ENCODE results near the gene PLA2G15. TPM values are rescaled to one million over a fixed set of nuclear protein-coding genes. Genes with fewer than 3 reads are reported as not detected.

The PLA2G15 gene
- 1 to 10 TPM; 3.9 to 5.2 TPM for polyA plus RNA-seq

- 1% methylated on average over 72 to 75 of the region's 75 CpGs for WGBS, 2 donors
- H3K4me3 ChIP-seq (ENCODE audit: low read depth in 1 of 2, low read length in 2 of 2): peak within 1 kb of the TSS; percentile 77 to 87
- peaks cover 6 to 19% of the 10 kb centered on the region in 2 donors for H3K4me1 ChIP-seq (ENCODE audit: control insufficient read depth in 2 of 2, insufficient read depth in 2 of 2, low read length in 1 of 2)
- H3K27me3 ChIP-seq (ENCODE audit: control insufficient read depth in 1 of 2, insufficient read depth in 2 of 2, low read length in 2 of 2): no peaks in the 10 kb centered on the region
- no peaks in the 10 kb centered on the region for H3K9me3 ChIP-seq (ENCODE audit: control insufficient read depth in 2 of 2, insufficient read depth in 1 of 2, low read depth in 1 of 2, low read length in 1 of 2)
- H3K36me3 ChIP-seq (ENCODE audit: control insufficient read depth in 2 of 2, insufficient read depth in 2 of 2, low read length in 1 of 2): no peaks in the 10 kb centered on the region
- peak within 1 kb of the TSS in 1 of 2 donors; percentile 54 for H3K27ac ChIP-seq (ENCODE audit: low read depth in 2 of 2, low read length in 1 of 2)
These were observed at the start of gene PLA2G15 for GRCh38 chr16:68244903-68245853. Gene PLA2G15 (plus strand): TSS chr16:68245373. CDS start chr16:68245427, 54 bp downstream.

GRCh38 chr16:68197250-68197649, 47.9 kb upstream of the PLA2G15 start:
- Histone ChIP-seq H3K36me3 (ENCODE audit: control insufficient read depth in 2 of 2, insufficient read depth in 2 of 2, low read length in 1 of 2) (peaks cover 2 to 3% of the 10 kb centered on the region in 2 donors), H3K4me1 (ENCODE audit: control insufficient read depth in 2 of 2, insufficient read depth in 2 of 2, low read length in 1 of 2) (no peaks in the 10 kb centered on the region), H3K4me3 (ENCODE audit: low read depth in 1 of 2, low read length in 2 of 2) (no peak overlapping the region), H3K9me3 (ENCODE audit: control insufficient read depth in 2 of 2, insufficient read depth in 1 of 2, low read depth in 1 of 2, low read length in 1 of 2) (no peaks in the 10 kb centered on the region), H3K27ac (ENCODE audit: low read depth in 2 of 2, low read length in 1 of 2) (no peak overlapping the region), H3K27me3 (ENCODE audit: control insufficient read depth in 1 of 2, insufficient read depth in 2 of 2, low read length in 2 of 2) (no peaks in the 10 kb centered on the region)
- WGBS, 2 donors: 89 to 96% methylated on average over 2 of the region's 2 CpGs

GRCh38 chr16:68200088-68200783, 44.9 kb upstream of the PLA2G15 start:
- Histone ChIP-seq H3K27ac (ENCODE audit: low read depth in 2 of 2, low read length in 1 of 2) (no peak overlapping the region), H3K4me3 (ENCODE audit: low read depth in 1 of 2, low read length in 2 of 2) (no peak overlapping the region), H3K4me1 (ENCODE audit: control insufficient read depth in 2 of 2, insufficient read depth in 2 of 2, low read length in 1 of 2) (no peaks in the 10 kb centered on the region), H3K27me3 (ENCODE audit: control insufficient read depth in 1 of 2, insufficient read depth in 2 of 2, low read length in 2 of 2) (no peaks in the 10 kb centered on the region), H3K9me3 (ENCODE audit: control insufficient read depth in 2 of 2, insufficient read depth in 1 of 2, low read depth in 1 of 2, low read length in 1 of 2) (no peaks in the 10 kb centered on the region), H3K36me3 (ENCODE audit: control insufficient read depth in 2 of 2, insufficient read depth in 2 of 2, low read length in 1 of 2) (peaks cover under 1 to 3% of the 10 kb centered on the region in 2 donors)
- 32 to 33% methylated on average over 3 of the region's 3 CpGs for WGBS, 2 donors

- Histone ChIP-seq H3K4me1 (ENCODE audit: control insufficient read depth in 2 of 2, insufficient read depth in 2 of 2, low read length in 1 of 2) (no peaks in the 10 kb centered on the region), H3K4me3 (ENCODE audit: low read depth in 1 of 2, low read length in 2 of 2) (no peak overlapping the region), H3K9me3 (ENCODE audit: control insufficient read depth in 2 of 2, insufficient read depth in 1 of 2, low read depth in 1 of 2, low read length in 1 of 2) (no peaks in the 10 kb centered on the region), H3K27ac (ENCODE audit: low read depth in 2 of 2, low read length in 1 of 2) (no peak overlapping the region), H3K36me3 (ENCODE audit: control insufficient read depth in 2 of 2, insufficient read depth in 2 of 2, low read length in 1 of 2) (peaks cover 0 to 3% of the 10 kb centered on the region in 2 donors), H3K27me3 (ENCODE audit: control insufficient read depth in 1 of 2, insufficient read depth in 2 of 2, low read length in 2 of 2) (no peaks in the 10 kb centered on the region)
These were observed 43.1 kb upstream of the PLA2G15 start for GRCh38 chr16:68202091-68202519.

- no peaks in the 10 kb centered on the region for H3K27me3 ChIP-seq (ENCODE audit: control insufficient read depth in 1 of 2, insufficient read depth in 2 of 2, low read length in 2 of 2)
- no peak overlapping the region for H3K27ac ChIP-seq (ENCODE audit: low read depth in 2 of 2, low read length in 1 of 2)
- peaks cover 0 to 6% of the 10 kb centered on the region in 2 donors for H3K36me3 ChIP-seq (ENCODE audit: control insufficient read depth in 2 of 2, insufficient read depth in 2 of 2, low read length in 1 of 2)
- 85 to 91% methylated on average over 2 of the region's 2 CpGs for WGBS, 2 donors
- H3K4me1 ChIP-seq (ENCODE audit: control insufficient read depth in 2 of 2, insufficient read depth in 2 of 2, low read length in 1 of 2): no peaks in the 10 kb centered on the region
- no peak overlapping the region for H3K4me3 ChIP-seq (ENCODE audit: low read depth in 1 of 2, low read length in 2 of 2)
- H3K9me3 ChIP-seq (ENCODE audit: control insufficient read depth in 2 of 2, insufficient read depth in 1 of 2, low read depth in 1 of 2, low read length in 1 of 2): no peaks in the 10 kb centered on the region
These were observed 38.9 kb upstream of the PLA2G15 start for GRCh38 chr16:68206245-68206644.

GRCh38 chr16:68214726-68215125, 30.4 kb upstream of the PLA2G15 start:
- Histone ChIP-seq H3K4me1 (ENCODE audit: control insufficient read depth in 2 of 2, insufficient read depth in 2 of 2, low read length in 1 of 2) (peaks cover 0 to 2% of the 10 kb centered on the region in 2 donors), H3K27me3 (ENCODE audit: control insufficient read depth in 1 of 2, insufficient read depth in 2 of 2, low read length in 2 of 2) (no peaks in the 10 kb centered on the region), H3K9me3 (ENCODE audit: control insufficient read depth in 2 of 2, insufficient read depth in 1 of 2, low read depth in 1 of 2, low read length in 1 of 2) (no peaks in the 10 kb centered on the region), H3K36me3 (ENCODE audit: control insufficient read depth in 2 of 2, insufficient read depth in 2 of 2, low read length in 1 of 2) (no peaks in the 10 kb centered on the region), H3K27ac (ENCODE audit: low read depth in 2 of 2, low read length in 1 of 2) (no peak overlapping the region), H3K4me3 (ENCODE audit: low read depth in 1 of 2, low read length in 2 of 2) (no peak overlapping the region)
- WGBS, 2 donors: 78 to 81% methylated on average over 3 of the region's 3 CpGs

GRCh38 chr16:68215302-68215701, 29.9 kb upstream of the PLA2G15 start:
- no peak overlapping the region for H3K27ac ChIP-seq (ENCODE audit: low read depth in 2 of 2, low read length in 1 of 2)
- no peak overlapping the region for H3K4me3 ChIP-seq (ENCODE audit: low read depth in 1 of 2, low read length in 2 of 2)
- WGBS, 2 donors: 75 to 84% methylated on average over 1 of the region's 1 CpG
- no peaks in the 10 kb centered on the region for H3K9me3 ChIP-seq (ENCODE audit: control insufficient read depth in 2 of 2, insufficient read depth in 1 of 2, low read depth in 1 of 2, low read length in 1 of 2)
- H3K4me1 ChIP-seq (ENCODE audit: control insufficient read depth in 2 of 2, insufficient read depth in 2 of 2, low read length in 1 of 2): peaks cover 0 to 2% of the 10 kb centered on the region in 2 donors
- no peaks in the 10 kb centered on the region for H3K36me3 ChIP-seq (ENCODE audit: control insufficient read depth in 2 of 2, insufficient read depth in 2 of 2, low read length in 1 of 2)
- no peaks in the 10 kb centered on the region for H3K27me3 ChIP-seq (ENCODE audit: control insufficient read depth in 1 of 2, insufficient read depth in 2 of 2, low read length in 2 of 2)

GRCh38 chr16:68216240-68216639, 28.9 kb upstream of the PLA2G15 start:
- H3K27me3 ChIP-seq (ENCODE audit: control insufficient read depth in 1 of 2, insufficient read depth in 2 of 2, low read length in 2 of 2): no peaks in the 10 kb centered on the region
- peaks cover 0 to 2% of the 10 kb centered on the region in 2 donors for H3K4me1 ChIP-seq (ENCODE audit: control insufficient read depth in 2 of 2, insufficient read depth in 2 of 2, low read length in 1 of 2)
- H3K9me3 ChIP-seq (ENCODE audit: control insufficient read depth in 2 of 2, insufficient read depth in 1 of 2, low read depth in 1 of 2, low read length in 1 of 2): no peaks in the 10 kb centered on the region
- H3K4me3 ChIP-seq (ENCODE audit: low read depth in 1 of 2, low read length in 2 of 2): no peak overlapping the region
- 84 to 85% methylated on average over 3 of the region's 3 CpGs for WGBS, 2 donors
- H3K27ac ChIP-seq (ENCODE audit: low read depth in 2 of 2, low read length in 1 of 2): no peak overlapping the region
- H3K36me3 ChIP-seq (ENCODE audit: control insufficient read depth in 2 of 2, insufficient read depth in 2 of 2, low read length in 1 of 2): no peaks in the 10 kb centered on the region

GRCh38 chr16:68217506-68217905, 27.7 kb upstream of the PLA2G15 start:
- Histone ChIP-seq H3K27ac (ENCODE audit: low read depth in 2 of 2, low read length in 1 of 2) (no peak overlapping the region), H3K27me3 (ENCODE audit: control insufficient read depth in 1 of 2, insufficient read depth in 2 of 2, low read length in 2 of 2) (no peaks in the 10 kb centered on the region), H3K4me3 (ENCODE audit: low read depth in 1 of 2, low read length in 2 of 2) (no peak overlapping the region), H3K36me3 (ENCODE audit: control insufficient read depth in 2 of 2, insufficient read depth in 2 of 2, low read length in 1 of 2) (no peaks in the 10 kb centered on the region), H3K9me3 (ENCODE audit: control insufficient read depth in 2 of 2, insufficient read depth in 1 of 2, low read depth in 1 of 2, low read length in 1 of 2) (no peaks in the 10 kb centered on the region), H3K4me1 (ENCODE audit: control insufficient read depth in 2 of 2, insufficient read depth in 2 of 2, low read length in 1 of 2) (peaks cover 0 to 2% of the 10 kb centered on the region in 2 donors)
- WGBS, 2 donors: 88 to 89% methylated on average over 4 of the region's 4 CpGs

Measured in esophagus (tissue), 2 donors.